Small intestine (tissue), 7 donors: ENCODE data around the gene TOM1L1. TPM values are rescaled to one million over a fixed set of nuclear protein-coding genes. Genes with fewer than 3 reads are reported as not detected.

Experiments used
- DNase-seq, 2 donors: peaks; one replicate each; pipeline versions ENCODE4 v3.0.0 to v3.0.0-alpha.2; 2013
- FAIRE-seq: peaks from 2 replicates; lab custom pipeline; 2012; peaks lifted over from hg19 to GRCh38; lab: Jason Lieb, UNC
- H3K27ac ChIP-seq, 3 donors: one replicate each; pipeline ENCODE4 v1.5.1; 2013; ENCODE audit warnings: low read length in 2 of 3, mild to moderate bottlenecking in 2 of 3, control low read depth in 1 of 3, inconsistent platforms in 1 of 3, low read depth in 1 of 3, moderate library complexity in 1 of 3
- H3K27me3 ChIP-seq, 3 donors: one replicate each; pipeline ENCODE4 v1.6.1; 2013; ENCODE audit warnings: low read length in 3 of 3, inconsistent platforms in 1 of 3; ENCODE audit not compliant: control insufficient read depth in 3 of 3, insufficient read depth in 3 of 3
- H3K36me3 ChIP-seq, 3 donors: one replicate each; pipeline ENCODE4 v1.6.1; 2013; ENCODE audit warnings: low read length in 3 of 3, inconsistent platforms in 1 of 3, low read depth in 1 of 3, mild to moderate bottlenecking in 1 of 3, moderate library complexity in 1 of 3; ENCODE audit not compliant: control insufficient read depth in 3 of 3, insufficient read depth in 2 of 3
- H3K4me1 ChIP-seq, 3 donors: one replicate each; pipeline ENCODE4 v1.6.1; 2013; ENCODE audit warnings: low read length in 2 of 3, inconsistent platforms in 1 of 3, low read depth in 1 of 3, mild to moderate bottlenecking in 1 of 3, moderate library complexity in 1 of 3; ENCODE audit not compliant: control insufficient read depth in 3 of 3, insufficient read depth in 2 of 3
- H3K4me3 ChIP-seq, 3 donors: one replicate each; pipeline ENCODE4 v1.5.1; 2013; ENCODE audit warnings: low read length in 3 of 3, control low read depth in 1 of 3, inconsistent platforms in 1 of 3, low read depth in 1 of 3, mild to moderate bottlenecking in 1 of 3, moderate library complexity in 1 of 3
- H3K9me3 ChIP-seq, 2 donors: one replicate each; pipeline ENCODE4 v1.6.1; 2013; ENCODE audit warnings: low read depth in 1 of 2, low read length in 1 of 2; ENCODE audit not compliant: control insufficient read depth in 2 of 2, insufficient read depth in 1 of 2
- WGBS, 3 donors: extraction: QIAGEN DNeasy Blood & Tissue Kit; methylation state at CpG; one replicate each; pipeline ENCODE4 v1.1.7; 2013; 5-methylcytosine and 5-hydroxymethylcytosine counted together
- polyA plus RNA-seq, 4 donors: library from polyadenylated mRNA; stranded (reverse) in 3 of 4; unstranded in 1 of 4; fragments of 200-250 nt in 3 of 4; fragments of 120-200 nt in 1 of 4; gene quantifications; one replicate each; pipeline versions ENCODE4 v1.2.1 to v1.2.3, GENCODE V29; 2013
- donor health status: healthy with polysubstance abuse.
- donor health status: control.
- donor health status: control.
- donor health status: Bipolar disorder and iron deficiency.
- donor health status: healthy.

Gene TOM1L1
- polyA plus RNA-seq, 4 donors: 57.2 to 120 (median 98.0) TPM

GRCh38 chr17:54941285-54941684 lies 40.6 kb downstream of the TOM1L1 start:
- FAIRE-seq: no peak
- H3K9me3 ChIP-seq: no peaks in the 10 kb centered on the region
- H3K4me1 ChIP-seq: no peaks in the 10 kb centered on the region
- DNase-seq: no peak
- peaks cover 2 to 21% (median 5%) of the 10 kb centered on the region in 3 donors for H3K36me3 ChIP-seq
- H3K27ac ChIP-seq: no peak overlapping the region
- H3K4me3 ChIP-seq: no peak overlapping the region
- 93 to 95% (median 94%) methylated on average over 1 of the region's 1 CpG for WGBS, 3 donors
- no peaks in the 10 kb centered on the region for H3K27me3 ChIP-seq

- peaks cover 3 to 14% (median 7%) of the 10 kb centered on the region in 3 donors for H3K4me1 ChIP-seq
- peaks cover 0 to 17% (median 5%) of the 10 kb centered on the region in 3 donors for H3K36me3 ChIP-seq
- H3K4me3 ChIP-seq: no peak overlapping the region
- WGBS, 3 donors: 61 to 74% (median 68%) methylated on average over 1 of the region's 1 CpG
- no peaks in the 10 kb centered on the region for H3K27me3 ChIP-seq
- peaks cover 0 to 3% of the 10 kb centered on the region in 2 donors for H3K9me3 ChIP-seq
- no peak for FAIRE-seq
- DNase-seq: no peak
- no peak overlapping the region for H3K27ac ChIP-seq
These were observed 44.1 kb downstream of the TOM1L1 start for GRCh38 chr17:54944796-54945195.

- no peak for FAIRE-seq
- no peak for DNase-seq
- Histone ChIP-seq H3K4me3 (no peak overlapping the region), H3K9me3 (peaks cover 0 to 3% of the 10 kb centered on the region in 2 donors), H3K27me3 (no peaks in the 10 kb centered on the region), H3K27ac (no peak overlapping the region), H3K4me1 (peaks cover 3 to 16% (median 7%) of the 10 kb centered on the region in 3 donors), H3K36me3 (peaks cover 0 to 14% (median 5%) of the 10 kb centered on the region in 3 donors)
- WGBS, 3 donors: 60 to 77% (median 66%) methylated on average over 1 of the region's 1 CpG
These were observed 44.6 kb downstream of the TOM1L1 start for GRCh38 chr17:54945231-54945630.

- H3K27ac ChIP-seq: no peak overlapping the region
- no peak for FAIRE-seq
- H3K9me3 ChIP-seq: peaks cover 0 to 3% of the 10 kb centered on the region in 2 donors
- 82 to 94% (median 92%) methylated on average over 1 of the region's 1 CpG for WGBS, 3 donors
- peaks cover 0 to 14% (median 5%) of the 10 kb centered on the region in 3 donors for H3K36me3 ChIP-seq
- no peak overlapping the region for H3K4me3 ChIP-seq
- H3K4me1 ChIP-seq: peaks cover 3 to 16% (median 7%) of the 10 kb centered on the region in 3 donors
- DNase-seq: no peak
- H3K27me3 ChIP-seq: no peaks in the 10 kb centered on the region
These were observed 45.0 kb downstream of the TOM1L1 start for GRCh38 chr17:54945671-54946070.

- H3K27me3 ChIP-seq: no peaks in the 10 kb centered on the region
- H3K27ac ChIP-seq: peak overlapping the region in 1 of 3 donors; percentile 36
- no peak overlapping the region for H3K4me3 ChIP-seq
- FAIRE-seq (no peak), DNase-seq (peak; percentile 58 to 79)
- H3K4me1 ChIP-seq: peaks cover 3 to 16% (median 7%) of the 10 kb centered on the region in 3 donors
- 77 to 88% (median 84%) methylated on average over 2 of the region's 2 CpGs for WGBS, 3 donors
- peaks cover 5 to 20% (median 8%) of the 10 kb centered on the region in 3 donors for H3K36me3 ChIP-seq
- peaks cover 0 to 3% of the 10 kb centered on the region in 2 donors for H3K9me3 ChIP-seq
These were observed 46.7 kb downstream of the TOM1L1 start for GRCh38 chr17:54947396-54947795.

GRCh38 chr17:54948380-54948779 lies 47.7 kb downstream of the TOM1L1 start:
- FAIRE-seq: no peak
- peaks cover 3 to 16% (median 7%) of the 10 kb centered on the region in 3 donors for H3K4me1 ChIP-seq
- H3K36me3 ChIP-seq: peaks cover 5 to 28% (median 10%) of the 10 kb centered on the region in 3 donors
- WGBS, 3 donors: 57 to 63% (median 60%) methylated on average over 5 of the region's 5 CpGs
- H3K27ac ChIP-seq: peak overlapping the region; percentile 53 to 75 (median 70)
- no peaks in the 10 kb centered on the region for H3K27me3 ChIP-seq
- DNase-seq: peak; percentile 11 to 70
- H3K9me3 ChIP-seq: peaks cover 0 to 3% of the 10 kb centered on the region in 2 donors
- H3K4me3 ChIP-seq: no peak overlapping the region

GRCh38 chr17:54950116-54950515 lies 49.5 kb downstream of the TOM1L1 start:
- Histone ChIP-seq H3K27me3 (no peaks in the 10 kb centered on the region), H3K4me1 (peaks cover 3 to 16% (median 7%) of the 10 kb centered on the region in 3 donors), H3K27ac (peak overlapping the region in 1 of 3 donors; percentile 75), H3K4me3 (no peak overlapping the region), H3K9me3 (peaks cover 0 to 3% of the 10 kb centered on the region in 2 donors), H3K36me3 (peaks cover 5 to 34% (median 10%) of the 10 kb centered on the region in 3 donors)
- FAIRE-seq: no peak
- DNase-seq: peak; percentile 61 to 80
- 28 to 51% (median 32%) methylated on average over 2 of the region's 2 CpGs for WGBS, 3 donors

GRCh38 chr17:54951286-54951685 lies 50.6 kb downstream of the TOM1L1 start:
- H3K4me1 ChIP-seq: peaks cover 3 to 16% (median 7%) of the 10 kb centered on the region in 3 donors
- no peaks in the 10 kb centered on the region for H3K27me3 ChIP-seq
- no peak overlapping the region for H3K4me3 ChIP-seq
- FAIRE-seq (no peak), DNase-seq (no peak)
- WGBS, 3 donors: 62 to 90% (median 62%) methylated on average over 4 of the region's 4 CpGs
- H3K36me3 ChIP-seq: peaks cover 8 to 41% (median 10%) of the 10 kb centered on the region in 3 donors
- H3K27ac ChIP-seq: no peak overlapping the region
- H3K9me3 ChIP-seq: peaks cover 0 to 3% of the 10 kb centered on the region in 2 donors
